MM.1S (cell line): ENCODE data around the gene UBAP2L.

ENCODE experiments used
- DNase-seq: peaks from one replicate; pipeline ENCODE4 v3.0.0-alpha.2; 2015
- H2AFZ ChIP-seq: fragments of 300-600 bp; sonication (generic); 2 replicates; pipeline ENCODE4 v1.6.0; 2016; ENCODE audit warnings: antibody characterized with exemption, low read length
- H3F3A ChIP-seq: fragments of 300-600 bp; sonication (generic); 2 replicates; pipeline ENCODE4 v1.6.1; 2016; ENCODE audit warnings: mild to moderate bottlenecking, antibody characterized with exemption, low read length, moderate library complexity, mixed read lengths; ENCODE audit not compliant: insufficient read depth
- H3K27ac ChIP-seq: fragments of 300-600 bp; sonication (generic); 2 replicates; pipeline ENCODE4 v1.5.1; 2016; ENCODE audit warnings: mild to moderate bottlenecking, low read length
- H3K27me3 ChIP-seq: fragments of 300-600 bp; sonication (generic); replicated peaks from 2 replicates; pipeline ENCODE4 v1.6.0; 2016; ENCODE audit warnings: low read length; ENCODE audit not compliant: insufficient read depth
- H3K36me3 ChIP-seq: fragments of 300-600 bp; sonication (generic); replicated peaks from 2 replicates; pipeline ENCODE4 v1.6.1; 2016; ENCODE audit warnings: mild to moderate bottlenecking, low read length, mixed read lengths; ENCODE audit not compliant: insufficient read depth
- H3K4me1 ChIP-seq: fragments of 300-600 bp; sonication (generic); 2 replicates; pipeline ENCODE4 v1.6.1; 2016; ENCODE audit warnings: low read length, mixed read lengths
- H3K4me2 ChIP-seq: fragments of 300-600 bp; sonication (generic); 2 replicates; pipeline ENCODE4 v1.6.0; 2016; ENCODE audit warnings: low read depth, low read length
- H3K4me3 ChIP-seq: fragments of 300-600 bp; sonication (generic); 2 replicates; pipeline ENCODE4 v1.5.1; 2016; ENCODE audit warnings: low read length, mixed read lengths
- H3K79me2 ChIP-seq: fragments of 300-600 bp; sonication (generic); 2 replicates; pipeline ENCODE4 v1.6.1; 2016; ENCODE audit warnings: mixed run types, low read length, mixed read lengths
- H3K9ac ChIP-seq: fragments of 300-600 bp; sonication (generic); 2 replicates; pipeline ENCODE4 v1.6.1; 2016; ENCODE audit warnings: low read length, mixed read lengths
- H3K9me2 ChIP-seq: fragments of 300-600 bp; sonication (generic); replicated peaks from 2 replicates; pipeline ENCODE4 v1.6.1; 2016; ENCODE audit warnings: mild to moderate bottlenecking, low read length, mixed read lengths; ENCODE audit not compliant: insufficient read depth
- H3K9me3 ChIP-seq: fragments of 300-600 bp; sonication (generic); replicated peaks from 2 replicates; pipeline ENCODE4 v1.6.1; 2016; ENCODE audit warnings: mild to moderate bottlenecking, low read length, mixed read lengths; ENCODE audit not compliant: insufficient read depth
- H4K20me1 ChIP-seq: fragments of 300-600 bp; sonication (generic); 2 replicates; pipeline ENCODE4 v1.6.1; 2016; ENCODE audit warnings: mild to moderate bottlenecking, low read length, moderate library complexity, mixed read lengths; ENCODE audit not compliant: insufficient read depth
- CTCF ChIP-seq: fragments of 300-600 bp; sonication (generic); IDR thresholded peaks from 2 replicates; pipeline ENCODE4 v1.5.1; 2016; ENCODE audit warnings: antibody characterized with exemption, low read length, mixed read lengths
- EZH2 ChIP-seq: fragments of 300-600 bp; sonication (generic); optimal IDR thresholded peaks from 2 replicates; pipeline ENCODE3; 2017; ENCODE audit warnings: low read depth, mild to moderate bottlenecking, antibody characterized with exemption, low read length, mixed read lengths
- EZH2phosphoT487 ChIP-seq: fragments of 300-600 bp; sonication (generic); IDR thresholded peaks from 2 replicates; pipeline ENCODE4 v1.6.1; 2018; ENCODE audit warnings: antibody characterized with exemption, low read length

UBAP2L gene

DNA sequence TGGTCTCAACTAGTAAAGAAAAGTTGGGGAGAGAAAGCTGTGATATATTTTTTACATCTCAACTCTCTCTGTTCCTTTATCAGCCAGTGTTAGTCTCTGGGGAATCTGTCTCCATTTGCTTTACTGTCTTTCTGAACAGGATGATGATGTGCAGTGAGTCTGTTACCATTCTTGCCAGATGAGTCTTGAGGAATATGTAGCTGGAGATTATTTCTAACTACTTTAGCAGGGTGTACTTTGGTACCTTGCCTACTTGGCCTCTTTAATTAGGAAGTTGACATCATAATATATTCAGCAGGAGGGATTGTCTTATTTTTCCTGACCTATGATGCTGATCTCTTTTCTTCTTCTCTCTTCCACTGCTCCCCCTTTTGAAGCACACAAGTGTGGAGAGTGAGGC lies 35.9 kb downstream of the UBAP2L start:
- Histone ChIP-seq H3K9me3 (no peaks in the 10 kb centered on the region), H3K4me3 (no peak overlapping the region), H3K9me2 (no peaks in the 10 kb centered on the region), H3K27ac (no peak overlapping the region), H3K4me2 (no peak overlapping the region), H3K9ac (no peak overlapping the region), H3F3A (0 out of 2 replicates have a peak, but pooled peaks cover 3% of the 10 kb centered on the region), H3K79me2 (peaks cover 42% of the 10 kb centered on the region; the same call in 1 of the 2 replicates), H3K36me3 (peaks cover 70% of the 10 kb centered on the region), H2AFZ (no peak overlapping the region), H3K4me1 (no peaks in the 10 kb centered on the region), H4K20me1 (0 out of 2 replicates have a peak, but pooled peaks cover 10% of the 10 kb centered on the region), H3K27me3 (no peaks in the 10 kb centered on the region)
- no peak for TF ChIP-seq EZH2
- no peak for TF ChIP-seq EZH2phosphoT487
- no peak for TF ChIP-seq CTCF
- DNase-seq, result no peak

GRCh38 chr1:154258784-154259183 lies 38.0 kb downstream of the UBAP2L start:
- Histone ChIP-seq H4K20me1 (0 out of 2 replicates have a peak, but pooled peaks cover 8% of the 10 kb centered on the region), H3K27me3 (no peaks in the 10 kb centered on the region), H3K9me2 (no peaks in the 10 kb centered on the region), H3K27ac (no peak overlapping the region), H3K4me2 (no peak overlapping the region), H2AFZ (no peak overlapping the region), H3F3A (0 out of 2 replicates have a peak, but pooled peaks cover 6% of the 10 kb centered on the region), H3K4me1 (no peaks in the 10 kb centered on the region), H3K4me3 (no peak overlapping the region), H3K79me2 (peaks cover 44% of the 10 kb centered on the region; the same call in 1 of the 2 replicates), H3K9me3 (no peaks in the 10 kb centered on the region), H3K9ac (no peak overlapping the region), H3K36me3 (peaks cover 70% of the 10 kb centered on the region)
- peak; percentile 3 for DNase-seq
- TF ChIP-seq EZH2phosphoT487, result no peak
- TF ChIP-seq CTCF, result no peak
- no peak for TF ChIP-seq EZH2

GRCh38 chr1:154260127-154260526 lies 39.4 kb downstream of the UBAP2L start:
- Histone ChIP-seq H3K27me3 (no peaks in the 10 kb centered on the region), H4K20me1 (0 out of 2 replicates have a peak, but pooled peaks cover 5% of the 10 kb centered on the region), H3K9me2 (no peaks in the 10 kb centered on the region), H3K27ac (no peak overlapping the region), H3K4me1 (no peaks in the 10 kb centered on the region), H3F3A (0 out of 2 replicates have a peak, but pooled peaks cover 6% of the 10 kb centered on the region), H3K9ac (no peak overlapping the region), H3K36me3 (peaks cover 57% of the 10 kb centered on the region), H3K79me2 (peaks cover 38% of the 10 kb centered on the region; the same call in 1 of the 2 replicates), H3K4me3 (no peak overlapping the region), H2AFZ (no peak overlapping the region), H3K4me2 (no peak overlapping the region), H3K9me3 (no peaks in the 10 kb centered on the region)
- TF ChIP-seq EZH2 (no peak), EZH2phosphoT487 (no peak), CTCF (no peak)
- no peak for DNase-seq
